Neural cell (in vitro differentiated cells): ENCODE measurements around the gene C21orf91. TPM values are rescaled to one million over a fixed set of nuclear protein-coding genes. Genes with fewer than 3 reads are reported as not detected.

ENCODE experiments used
- H2AFZ ChIP-seq: fragments of 200-600, 300-800 bp; sonication (generic), shearing (Covaris generic); 2 replicates; pipeline ENCODE4 v1.6.0; 2014; ENCODE audit warnings: low read depth, mild to moderate bottlenecking, antibody characterized with exemption, low read length, moderate library complexity
- H3F3A ChIP-seq: fragments of 200-600 bp; shearing (Covaris generic); 2 replicates; pipeline ENCODE4 v1.6.1; 2016; ENCODE audit warnings: mild to moderate bottlenecking, moderate library complexity, mixed read lengths, antibody characterized with exemption, low read length; ENCODE audit not compliant: insufficient read depth, poor library complexity, severe bottlenecking
- H3K27ac ChIP-seq: fragments of 200-600, 300-800 bp; sonication (generic), shearing (Covaris generic); 2 replicates; pipeline ENCODE4 v1.5.1; 2014; ENCODE audit warnings: mild to moderate bottlenecking, low read length, moderate library complexity
- H3K27me3 ChIP-seq: fragments of 300-800, 200-600 bp; sonication (generic), shearing (Covaris generic); 2 replicates; pipeline ENCODE4 v1.6.0; 2014; ENCODE audit warnings: mild to moderate bottlenecking, low read depth, low read length, moderate library complexity; ENCODE audit not compliant: insufficient read depth
- H3K36me3 ChIP-seq: fragments of 300-800, 200-600 bp; sonication (generic), shearing (Covaris generic); 2 replicates; pipeline ENCODE4 v1.5.1; 2014; ENCODE audit warnings: mild to moderate bottlenecking, antibody characterized with exemption, low read length, moderate library complexity; ENCODE audit not compliant: insufficient read depth
- H3K4me2 ChIP-seq: fragments of 300-800, 200-600 bp; sonication (generic), shearing (Covaris generic); 2 replicates; pipeline ENCODE4 v1.6.0; 2014; ENCODE audit warnings: mild to moderate bottlenecking, low read length
- H3K4me3 ChIP-seq: fragments of 300-800, 200-600 bp; sonication (generic), shearing (Covaris generic); 2 replicates; pipeline ENCODE4 v1.5.1; 2014; ENCODE audit warnings: mild to moderate bottlenecking, low read length, moderate library complexity
- H3K79me2 ChIP-seq: fragments of 200-600 bp; shearing (Covaris generic); replicated peaks from 2 replicates; pipeline ENCODE4 v1.6.0; 2014; ENCODE audit warnings: mild to moderate bottlenecking, low read length, moderate library complexity; ENCODE audit not compliant: insufficient read depth
- H3K9ac ChIP-seq: fragments of 300-800, 200-600 bp; sonication (generic), shearing (Covaris generic); 2 replicates; pipeline ENCODE4 v1.6.1; 2016; ENCODE audit warnings: mild to moderate bottlenecking, low read length, mixed read lengths
- H3K9me2 ChIP-seq: fragments of 200-600 bp; shearing (Covaris generic); 2 replicates; pipeline ENCODE4 v1.6.1; 2016; ENCODE audit warnings: mild to moderate bottlenecking, low read length, mixed read lengths; ENCODE audit not compliant: insufficient read depth
- H3K9me3 ChIP-seq: fragments of 200-600, 300-800 bp; sonication (generic), shearing (Covaris generic); 2 replicates; pipeline ENCODE4 v1.6.1; 2016; ENCODE audit warnings: mild to moderate bottlenecking, mixed run types, low read length, moderate library complexity, mixed read lengths
- H4K20me1 ChIP-seq: fragments of 200-600 bp; shearing (Covaris generic); 2 replicates; pipeline ENCODE4 v1.6.1; 2016; ENCODE audit warnings: mild to moderate bottlenecking, mixed run types; ENCODE audit not compliant: insufficient read depth
- EP300 ChIP-seq: fragments of 450-650 bp; conservative IDR thresholded peaks from 2 replicates; pipeline ENCODE4 v1.6.1; 2014; ENCODE audit warnings: antibody characterized with exemption, mild to moderate bottlenecking, moderate library complexity; ENCODE audit not compliant: poor library complexity, severe bottlenecking
- EZH2 ChIP-seq: fragments of 200-600, 300-800 bp; shearing (Covaris generic), sonication (generic); IDR thresholded peaks from 2 replicates; pipeline ENCODE4 v1.6.1; 2014; ENCODE audit warnings: antibody characterized with exemption, low read length, borderline replicate concordance, mild to moderate bottlenecking; ENCODE audit not compliant: insufficient read depth, poor library complexity, severe bottlenecking
- MXI1 ChIP-seq: fragments of 450-650 bp; conservative IDR thresholded peaks from 2 replicates; pipeline ENCODE4 v1.6.1; 2014; ENCODE audit warnings: antibody characterized with exemption, mild to moderate bottlenecking; ENCODE audit not compliant: poor library complexity, severe bottlenecking
- POLR2AphosphoS5 ChIP-seq: IDR thresholded peaks from 2 replicates; pipeline ENCODE4 v1.6.1; 2012
- RAD21 ChIP-seq: fragments of 450-650 bp; conservative IDR thresholded peaks from 2 replicates; pipeline ENCODE4 v1.6.1; 2014; ENCODE audit warnings: antibody characterized with exemption, mild to moderate bottlenecking, moderate library complexity
- REST ChIP-seq: IDR thresholded peaks from 2 replicates; pipeline ENCODE4 v1.6.1; 2012; ENCODE audit warnings: borderline replicate concordance
- SMC3 ChIP-seq: fragments of 450-650 bp; conservative IDR thresholded peaks from 2 replicates; pipeline ENCODE4 v1.6.1; 2014; ENCODE audit warnings: antibody characterized with exemption, mild to moderate bottlenecking, moderate library complexity; ENCODE audit not compliant: poor library complexity
- TAF1 ChIP-seq: IDR thresholded peaks from 2 replicates; pipeline ENCODE4 v1.6.1; 2012; ENCODE audit warnings: low read depth
- polyA plus RNA-seq: library from polyadenylated mRNA; depleted of rRNA; stranded (reverse); fragments of >200 nt; gene quantifications from 2 replicates; pipeline ENCODE4 v1.2.3, GENCODE V29; 2014
- TF ChIP-seq, protein P1 (sequence below): fragments of 450-650 bp; IDR thresholded peaks from 2 replicates; pipeline ENCODE4 v1.5.1; 2014; ENCODE audit warnings: antibody characterized with exemption, mild to moderate bottlenecking, moderate library complexity; ENCODE audit not compliant: poor library complexity, severe bottlenecking

C21orf91 gene
- polyA plus RNA-seq, 1 donor from 2014 or later: 19.6 TPM

DNA sequence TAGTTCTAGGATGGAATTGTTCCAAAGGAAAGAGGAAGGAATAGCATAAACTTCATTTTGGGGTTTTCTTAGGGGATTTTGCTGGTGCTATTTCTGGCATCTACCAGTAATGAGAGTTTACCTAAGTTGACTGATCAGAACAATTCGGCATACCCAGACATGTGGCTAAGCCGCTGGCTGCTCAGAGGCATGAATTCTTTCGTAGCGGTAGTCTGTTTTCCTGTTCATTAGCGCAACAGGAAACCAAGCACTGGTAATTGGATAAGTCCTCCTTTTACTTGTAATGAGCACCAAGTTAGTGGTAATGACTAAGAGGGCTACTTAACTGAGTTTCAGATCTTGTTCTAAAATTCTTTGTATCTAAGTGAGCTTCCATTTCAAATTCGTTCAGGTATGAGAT is 38.6 kb downstream of the C21orf91 start:
- no peak overlapping the region for H3K4me3 ChIP-seq
- no peaks in the 10 kb centered on the region for H3K79me2 ChIP-seq
- no peaks in the 10 kb centered on the region for H3K9me3 ChIP-seq
- H3K27ac ChIP-seq: no peak overlapping the region
- H3K9me2 ChIP-seq: no peaks in the 10 kb centered on the region
- H3K9ac ChIP-seq: no peak overlapping the region
- H3K4me2 ChIP-seq: no peak overlapping the region
- H3K27me3 ChIP-seq: no peaks in the 10 kb centered on the region
- no peak overlapping the region for H2AFZ ChIP-seq
- no peaks in the 10 kb centered on the region for H3F3A ChIP-seq
- TF ChIP-seq POLR2AphosphoS5 (no peak), SMC3 (no peak), RAD21 (no peak), EZH2 (no peak), MXI1 (no peak), REST (no peak), TAF1 (no peak), EP300 (no peak)
- TF ChIP-seq, protein P1, sequence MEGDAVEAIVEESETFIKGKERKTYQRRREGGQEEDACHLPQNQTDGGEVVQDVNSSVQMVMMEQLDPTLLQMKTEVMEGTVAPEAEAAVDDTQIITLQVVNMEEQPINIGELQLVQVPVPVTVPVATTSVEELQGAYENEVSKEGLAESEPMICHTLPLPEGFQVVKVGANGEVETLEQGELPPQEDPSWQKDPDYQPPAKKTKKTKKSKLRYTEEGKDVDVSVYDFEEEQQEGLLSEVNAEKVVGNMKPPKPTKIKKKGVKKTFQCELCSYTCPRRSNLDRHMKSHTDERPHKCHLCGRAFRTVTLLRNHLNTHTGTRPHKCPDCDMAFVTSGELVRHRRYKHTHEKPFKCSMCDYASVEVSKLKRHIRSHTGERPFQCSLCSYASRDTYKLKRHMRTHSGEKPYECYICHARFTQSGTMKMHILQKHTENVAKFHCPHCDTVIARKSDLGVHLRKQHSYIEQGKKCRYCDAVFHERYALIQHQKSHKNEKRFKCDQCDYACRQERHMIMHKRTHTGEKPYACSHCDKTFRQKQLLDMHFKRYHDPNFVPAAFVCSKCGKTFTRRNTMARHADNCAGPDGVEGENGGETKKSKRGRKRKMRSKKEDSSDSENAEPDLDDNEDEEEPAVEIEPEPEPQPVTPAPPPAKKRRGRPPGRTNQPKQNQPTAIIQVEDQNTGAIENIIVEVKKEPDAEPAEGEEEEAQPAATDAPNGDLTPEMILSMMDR: no peak
- H3K36me3 ChIP-seq: peaks cover 8% of the 10 kb centered on the region
- H4K20me1 ChIP-seq: no peaks in the 10 kb centered on the region

DNA sequence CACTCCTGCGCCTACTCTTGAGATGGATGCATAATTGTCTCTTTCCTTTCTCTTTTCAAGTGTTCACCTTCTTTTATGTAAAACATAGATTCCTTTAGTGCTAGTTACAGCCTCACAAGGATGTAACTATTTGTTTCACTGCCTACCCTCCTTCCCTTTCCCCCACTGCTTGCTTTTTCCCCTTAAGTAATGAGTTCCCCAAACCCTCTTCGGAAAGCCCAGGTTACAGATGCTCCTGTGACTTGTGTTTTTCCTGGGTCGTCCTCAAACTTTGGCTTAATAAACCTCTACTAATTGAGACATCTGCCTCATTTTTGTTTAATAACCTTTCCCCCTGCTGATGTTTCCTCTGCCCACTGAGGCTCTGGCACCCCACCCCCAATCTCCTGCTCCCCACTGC is 39.2 kb downstream of the C21orf91 start:
- no peak overlapping the region for H3K4me3 ChIP-seq
- H3K36me3 ChIP-seq: peaks cover 2% of the 10 kb centered on the region
- no peaks in the 10 kb centered on the region for H4K20me1 ChIP-seq
- H3K9me3 ChIP-seq: no peaks in the 10 kb centered on the region
- no peaks in the 10 kb centered on the region for H3F3A ChIP-seq
- no peaks in the 10 kb centered on the region for H3K9me2 ChIP-seq
- no peaks in the 10 kb centered on the region for H3K79me2 ChIP-seq
- no peak overlapping the region for H3K9ac ChIP-seq
- H3K27me3 ChIP-seq: no peaks in the 10 kb centered on the region
- H3K4me2 ChIP-seq: no peak overlapping the region
- H3K27ac ChIP-seq: no peak overlapping the region
- no peak overlapping the region for H2AFZ ChIP-seq
- TF ChIP-seq POLR2AphosphoS5 (no peak), RAD21 (no peak), MXI1 (no peak), TAF1 (no peak), SMC3 (no peak), REST (no peak), EZH2 (no peak), EP300 (no peak)
- TF ChIP-seq, protein P1: no peak
